AG04450 (cell line): ENCODE data around the gene KCNN3. TPM values are rescaled to one million over a fixed set of nuclear protein-coding genes. Genes with fewer than 3 reads are reported as not detected.

Experiments used
- CTCF ChIA-PET: fragments of 300-600, 350-600 bp; formaldehyde crosslinking; extraction: SDS; loops from one replicate; lab custom pipeline; 2022; ENCODE audit warnings: antibody characterized with exemption, inconsistent platforms; lab: Charles Lee
- POLR2A ChIA-PET: fragments of 350-600 bp; formaldehyde crosslinking; extraction: SDS; loops from one replicate; lab custom pipeline; 2021; ENCODE audit warnings: antibody characterized with exemption, inconsistent platforms; lab: Yijun Ruan, JAX
- DNase-seq: peaks from one replicate; pipeline ENCODE4 v3.0.0-alpha.2; 2011; ENCODE audit warnings: low read depth, low spot score
- H3K27ac ChIP-seq: one replicate; pipeline ENCODE4 v1.5.1; 2012; ENCODE audit warnings: low read depth, low read length, control low read depth
- H3K27me3 ChIP-seq: one replicate; pipeline ENCODE4 v1.6.0; 2012; ENCODE audit warnings: low read length; ENCODE audit not compliant: control insufficient read depth, insufficient read depth
- H3K4me3 ChIP-seq: 2 replicates; pipeline ENCODE4 v1.5.1; 2011; ENCODE audit warnings: mild to moderate bottlenecking, low read depth, low read length, control low read depth
- H3K9me3 ChIP-seq: 2 replicates; pipeline ENCODE4 v1.5.1; 2012; ENCODE audit warnings: low read length; ENCODE audit not compliant: control insufficient read depth, insufficient read depth
- polyA plus RNA-seq: library from polyadenylated mRNA; depleted of rRNA; stranded (reverse); fragments of >200 nt; gene quantifications from 2 replicates; pipeline ENCODE4 v1.2.3, GENCODE V29; 2011
- TF ChIP-seq, protein P1 (sequence below): IDR thresholded peaks from 2 replicates; pipeline ENCODE4 v1.5.1; 2011; ENCODE audit warnings: low read depth, low read length, control low read depth, inconsistent platforms

KCNN3 gene
- polyA plus RNA-seq, 1 experiment = 0.09 TPM

GRCh38 chr1:154744352-154745035 lies 125.6 kb downstream of the KCNN3 start:
- TF ChIP-seq, protein P1, sequence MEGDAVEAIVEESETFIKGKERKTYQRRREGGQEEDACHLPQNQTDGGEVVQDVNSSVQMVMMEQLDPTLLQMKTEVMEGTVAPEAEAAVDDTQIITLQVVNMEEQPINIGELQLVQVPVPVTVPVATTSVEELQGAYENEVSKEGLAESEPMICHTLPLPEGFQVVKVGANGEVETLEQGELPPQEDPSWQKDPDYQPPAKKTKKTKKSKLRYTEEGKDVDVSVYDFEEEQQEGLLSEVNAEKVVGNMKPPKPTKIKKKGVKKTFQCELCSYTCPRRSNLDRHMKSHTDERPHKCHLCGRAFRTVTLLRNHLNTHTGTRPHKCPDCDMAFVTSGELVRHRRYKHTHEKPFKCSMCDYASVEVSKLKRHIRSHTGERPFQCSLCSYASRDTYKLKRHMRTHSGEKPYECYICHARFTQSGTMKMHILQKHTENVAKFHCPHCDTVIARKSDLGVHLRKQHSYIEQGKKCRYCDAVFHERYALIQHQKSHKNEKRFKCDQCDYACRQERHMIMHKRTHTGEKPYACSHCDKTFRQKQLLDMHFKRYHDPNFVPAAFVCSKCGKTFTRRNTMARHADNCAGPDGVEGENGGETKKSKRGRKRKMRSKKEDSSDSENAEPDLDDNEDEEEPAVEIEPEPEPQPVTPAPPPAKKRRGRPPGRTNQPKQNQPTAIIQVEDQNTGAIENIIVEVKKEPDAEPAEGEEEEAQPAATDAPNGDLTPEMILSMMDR = no peak
- Histone ChIP-seq H3K27ac (no peak overlapping the region), H3K9me3 (no peaks in the 10 kb centered on the region), H3K4me3 (no peak overlapping the region), H3K27me3 (peaks cover 75% of the 10 kb centered on the region)
- DNase-seq = no peak
- ChIA-PET CTCF (interaction anchor here (1.2 kb wide), 1 partner anchor 185 kb away, joined by 4 read pairs; no protein-coding TSS in a partner anchor), POLR2A (no interaction called here)

GRCh38 chr1:154743526-154744036 lies 126.5 kb downstream of the KCNN3 start:
- POLR2A ChIA-PET = no interaction called here
- H3K27me3 ChIP-seq = peaks cover 67% of the 10 kb centered on the region

GRCh38 chr1:154742606-154743005 lies 127.5 kb downstream of the KCNN3 start:
- Histone ChIP-seq H3K27me3 (peaks cover 58% of the 10 kb centered on the region), H3K4me3 (no peak overlapping the region), H3K27ac (no peak overlapping the region), H3K9me3 (no peaks in the 10 kb centered on the region)
- CTCF ChIA-PET = no interaction called here
- POLR2A ChIA-PET = no interaction called here
- TF ChIP-seq, protein P1 = no peak
- no peak for DNase-seq

More at GRCh38 chr1:154743526-154744036, 126.5 kb downstream of the KCNN3 start:
- TF ChIP-seq, protein P1 = no peak
- Histone ChIP-seq H3K4me3 (no peak overlapping the region), H3K27ac (no peak overlapping the region), H3K9me3 (no peaks in the 10 kb centered on the region)
- CTCF ChIA-PET = no interaction called here
- DNase-seq = no peak

- Histone ChIP-seq H3K27ac (no peak overlapping the region), H3K4me3 (no peak overlapping the region), H3K27me3 (peaks cover 51% of the 10 kb centered on the region), H3K9me3 (no peaks in the 10 kb centered on the region)
- ChIA-PET CTCF (no interaction called here), POLR2A (no interaction called here)
- DNase-seq = no peak
- TF ChIP-seq, protein P1 = no peak
These were observed 128.2 kb downstream of the KCNN3 start for GRCh38 chr1:154741741-154742495.

DNA sequence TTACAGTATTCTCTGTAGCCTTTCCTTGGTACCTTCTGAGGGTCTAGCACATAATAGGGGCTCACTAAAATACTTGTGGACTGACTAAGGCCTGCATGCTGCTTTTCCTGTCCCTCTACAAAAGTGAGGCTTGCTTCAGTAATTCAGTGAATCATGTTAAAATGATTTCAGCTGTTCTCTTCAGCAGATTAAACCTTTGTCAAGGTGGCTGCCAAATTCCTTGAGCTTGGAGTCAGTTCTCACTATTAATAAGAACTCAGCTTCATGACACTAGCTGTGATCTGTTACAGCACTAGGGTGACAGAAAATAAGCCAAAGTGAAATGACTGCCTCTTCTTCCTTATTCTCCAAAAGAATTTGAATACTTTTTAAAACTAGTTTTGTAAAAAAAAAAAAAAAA lies 128.8 kb downstream of the KCNN3 start:
- Histone ChIP-seq H3K4me3 (no peak overlapping the region), H3K27me3 (peaks cover 45% of the 10 kb centered on the region), H3K27ac (no peak overlapping the region), H3K9me3 (no peaks in the 10 kb centered on the region)
- TF ChIP-seq, protein P1 = no peak
- POLR2A ChIA-PET = no interaction called here
- no peak for DNase-seq
- CTCF ChIA-PET = interaction anchor here (0.7 kb wide), 1 partner anchor 28 kb away, joined by 5 read pairs; no protein-coding TSS in a partner anchor
